Left renal cortex interstitium (tissue), 4 donors: Measurements from ENCODE around the gene KDR. TPM values are rescaled to one million over a fixed set of nuclear protein-coding genes. Genes with fewer than 3 reads are reported as not detected.

ENCODE experiments used
- DNase-seq, 4 donors: peaks; one replicate each; pipeline ENCODE4 v3.0.0-alpha.2; 2013; ENCODE audit warnings: low read depth in 4 of 4, low spot score in 2 of 4, missing footprints in 1 of 4
- polyA plus RNA-seq, 4 donors: library from polyadenylated mRNA; unstranded; fragments of 120-200 nt; gene quantifications; one replicate each; pipeline ENCODE4 v1.2.1, GENCODE V29; 2013; ENCODE audit not compliant: insufficient read length in 4 of 4

The KDR gene
- polyA plus RNA-seq, 4 donors: 48.7 to 63.4 (median 50.6) TPM

DNA sequence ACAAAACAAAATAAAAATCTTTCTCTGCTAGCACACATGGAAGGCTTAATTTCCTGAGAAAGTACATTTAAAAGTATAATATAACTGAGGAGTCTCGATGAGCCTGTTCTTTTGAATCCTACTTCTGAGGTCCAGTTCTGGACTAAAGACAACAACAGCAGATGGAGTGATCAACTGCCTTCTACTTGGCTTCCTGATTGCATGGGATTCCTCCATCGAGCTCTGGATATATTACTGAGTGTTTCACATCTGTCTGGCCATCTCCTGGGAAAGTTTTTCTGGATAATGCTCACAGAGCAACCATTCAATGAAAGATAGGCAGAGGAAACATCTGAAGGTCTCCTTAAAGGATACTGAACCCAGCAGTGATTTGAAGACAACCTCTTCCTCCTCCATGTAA lies 42.6 kb downstream of the KDR start:
- no peak for DNase-seq

DNA sequence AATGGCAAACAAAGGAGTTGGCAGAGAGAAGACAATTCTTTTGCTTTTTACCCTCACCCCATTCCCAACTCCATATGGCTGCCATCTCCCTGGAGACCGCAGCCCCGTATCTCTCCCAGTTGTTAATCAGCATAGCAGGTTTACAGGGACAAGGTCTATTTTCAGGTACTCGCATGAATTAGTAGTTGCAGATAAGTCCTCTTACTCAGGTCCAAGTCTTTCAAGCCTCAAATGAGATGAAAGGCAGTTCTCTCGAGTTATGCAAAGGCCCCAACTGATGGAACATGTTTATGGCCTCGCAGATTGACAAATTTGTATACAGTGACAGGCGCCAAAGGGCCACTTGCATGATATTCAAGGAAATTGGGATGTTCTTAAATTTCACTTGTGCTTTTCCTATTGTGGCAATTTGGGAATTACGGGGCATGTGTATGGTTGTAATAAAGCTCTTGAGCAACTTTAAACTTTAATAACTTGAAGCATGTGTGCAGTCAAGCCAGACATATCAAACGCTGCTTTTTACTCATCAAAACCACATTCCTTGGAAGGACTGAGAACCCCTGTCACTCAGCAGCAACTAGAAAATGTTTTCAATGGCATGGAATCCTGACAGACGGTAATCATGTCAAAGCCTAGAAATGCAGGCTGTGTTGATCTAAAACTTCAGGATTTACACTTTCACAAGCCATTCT lies 45.1 kb downstream of the KDR start:
- DNase-seq: no peak

DNA sequence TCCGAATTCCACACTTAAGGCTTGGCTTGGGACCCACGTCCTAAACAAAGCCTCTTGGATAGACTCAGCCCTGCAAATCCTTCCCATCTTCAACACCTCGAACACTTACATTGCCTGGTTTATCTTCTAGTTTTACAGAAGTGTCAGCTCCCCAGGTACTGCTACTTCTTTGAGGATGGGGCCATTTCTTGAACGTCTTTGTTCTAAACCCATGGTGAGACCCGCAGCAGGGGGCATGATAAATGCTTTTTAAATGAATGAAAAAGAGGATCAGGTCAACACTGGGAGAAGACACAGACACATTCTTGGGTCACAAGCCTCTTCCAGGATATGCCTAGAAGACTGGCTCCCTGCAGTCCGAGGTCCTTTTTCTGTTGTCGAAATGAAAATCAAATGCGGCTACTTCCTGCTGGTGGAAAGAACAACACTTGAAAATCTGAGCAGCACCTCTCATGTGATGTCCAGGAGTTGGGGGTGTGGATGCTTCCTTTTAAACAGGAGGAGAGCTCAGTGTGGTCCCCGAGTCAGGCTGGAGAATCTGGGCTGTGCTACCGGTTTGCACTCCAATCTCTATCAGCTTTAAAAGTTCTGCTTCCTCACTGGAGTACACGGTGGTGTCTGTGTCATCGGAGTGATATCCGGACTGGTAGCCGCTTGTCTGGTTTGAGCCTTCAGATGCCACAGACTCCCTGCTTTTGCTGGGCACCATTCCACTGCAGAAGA lies 45.8 kb downstream of the KDR start:
- DNase-seq: no peak

DNA sequence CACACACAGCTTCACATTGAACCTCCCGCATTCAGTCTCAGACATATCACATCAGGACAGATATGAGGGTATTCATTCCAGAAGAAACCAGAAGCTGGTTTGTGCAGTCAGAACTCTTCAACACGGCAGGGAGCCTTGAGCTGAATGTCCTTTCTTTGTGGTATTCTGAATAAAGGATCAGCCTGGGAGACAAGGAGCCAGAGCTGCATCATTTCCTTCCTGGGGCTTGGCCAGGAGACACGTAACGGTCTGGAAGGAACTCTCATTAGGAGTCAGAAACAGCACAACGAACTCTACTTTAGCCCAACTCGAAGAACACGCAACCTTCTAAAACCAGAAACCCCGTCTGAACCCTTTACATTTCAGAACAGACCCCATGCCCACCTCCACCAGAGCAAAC lies 46.4 kb downstream of the KDR start:
- no peak for DNase-seq

DNA sequence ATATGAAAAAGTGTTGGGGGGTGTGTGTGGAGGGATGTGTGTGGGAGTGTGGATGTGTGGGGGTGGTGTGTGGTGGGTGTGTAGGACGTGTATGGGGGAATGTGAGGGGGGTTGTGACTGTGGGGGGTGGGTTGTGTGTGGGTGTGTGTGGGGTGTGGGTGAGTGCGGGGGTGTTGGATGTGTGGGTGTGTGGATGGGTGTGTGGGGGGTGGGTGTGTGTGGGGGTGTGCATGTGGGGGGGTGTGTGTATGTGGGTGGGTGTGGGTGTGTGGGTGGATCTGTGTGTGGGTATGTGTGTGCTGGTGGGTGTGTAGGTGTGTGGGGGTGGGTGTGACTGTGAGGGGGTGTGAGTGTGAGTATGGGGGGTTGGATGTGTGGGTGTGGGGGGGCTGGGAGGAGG lies 47.8 kb downstream of the KDR start:
- DNase-seq: no peak

DNA sequence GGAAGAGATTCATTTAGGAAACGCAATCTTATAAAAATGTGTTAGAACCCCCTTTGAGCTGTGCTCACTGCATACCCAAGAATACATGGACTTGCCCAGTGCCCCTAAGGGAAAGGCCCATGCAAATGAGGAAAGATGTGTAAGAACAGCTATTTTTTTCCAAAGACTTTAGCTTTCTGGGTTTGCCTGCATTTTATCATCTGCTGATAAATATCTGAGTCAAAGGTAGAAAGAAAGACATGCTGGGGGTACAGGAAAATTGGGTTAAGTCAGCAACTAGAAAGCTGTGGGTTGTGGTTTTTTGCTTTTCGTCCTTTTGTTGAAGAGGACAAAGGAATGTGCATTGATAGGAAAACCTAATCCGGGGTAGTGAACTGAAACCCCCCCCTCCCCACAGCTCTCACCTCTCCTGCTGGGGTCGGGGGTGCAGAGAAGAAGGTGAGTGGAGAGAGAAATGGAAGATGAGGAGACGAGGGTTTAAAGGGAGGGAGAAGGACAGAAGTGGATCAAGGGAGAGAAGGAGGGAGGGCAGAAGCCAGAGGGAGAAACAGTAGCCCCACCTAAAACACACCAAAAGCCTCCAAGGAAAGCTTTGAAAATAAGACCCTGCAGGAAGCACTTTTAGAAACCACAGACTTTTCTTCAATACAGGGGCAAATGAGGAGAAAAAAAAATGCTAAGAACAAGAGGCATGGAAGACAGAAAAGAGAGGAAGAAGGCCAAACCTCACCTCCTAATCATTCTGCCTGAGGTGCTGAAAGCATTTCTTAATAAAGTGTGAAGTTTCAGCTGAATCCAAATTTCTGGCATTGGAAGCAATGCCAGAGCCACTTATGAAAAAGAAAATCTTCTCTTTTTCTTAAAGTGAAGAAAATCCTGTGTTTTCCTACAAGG lies 49.3 kb downstream of the KDR start:
- no peak for DNase-seq

DNA sequence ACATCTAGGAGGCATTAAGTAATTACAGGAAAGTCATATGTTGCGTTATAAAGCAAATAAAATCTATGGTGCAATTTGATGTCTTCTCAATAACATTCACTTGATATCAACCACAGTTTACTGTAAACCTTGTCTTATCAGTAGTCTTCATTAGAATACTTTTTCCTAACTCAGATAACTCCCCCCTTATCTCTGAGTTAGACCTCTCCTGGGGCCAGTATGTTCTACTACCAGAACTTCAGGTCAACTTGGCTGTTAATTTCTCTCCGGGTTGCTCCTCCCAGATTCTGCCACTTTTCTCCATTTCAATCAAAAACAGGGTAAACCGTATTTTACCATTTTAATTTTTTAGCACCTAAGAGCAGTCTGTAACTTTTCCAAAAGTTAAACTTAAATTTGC lies 50.0 kb downstream of the KDR start:
- no peak for DNase-seq

DNA sequence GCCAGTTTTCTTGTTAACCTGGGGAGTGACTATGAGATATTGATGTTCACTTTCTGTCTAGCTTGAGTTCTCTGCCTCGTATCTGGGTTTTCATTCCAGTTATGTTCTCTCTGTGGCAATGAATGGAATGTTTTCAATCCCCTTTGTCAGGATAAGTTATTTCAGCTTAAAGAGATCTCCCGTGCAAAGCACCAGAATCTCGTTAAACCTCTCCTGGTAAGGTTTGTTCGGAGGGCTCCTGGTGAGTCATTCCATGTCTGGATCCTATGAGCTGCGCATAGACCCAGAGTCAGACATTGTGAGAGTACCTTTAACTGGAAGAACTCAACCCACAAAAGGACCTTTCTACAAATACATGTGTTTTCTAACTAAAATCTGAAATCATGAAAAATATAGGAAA lies 51.0 kb downstream of the KDR start:
- no peak for DNase-seq

DNA sequence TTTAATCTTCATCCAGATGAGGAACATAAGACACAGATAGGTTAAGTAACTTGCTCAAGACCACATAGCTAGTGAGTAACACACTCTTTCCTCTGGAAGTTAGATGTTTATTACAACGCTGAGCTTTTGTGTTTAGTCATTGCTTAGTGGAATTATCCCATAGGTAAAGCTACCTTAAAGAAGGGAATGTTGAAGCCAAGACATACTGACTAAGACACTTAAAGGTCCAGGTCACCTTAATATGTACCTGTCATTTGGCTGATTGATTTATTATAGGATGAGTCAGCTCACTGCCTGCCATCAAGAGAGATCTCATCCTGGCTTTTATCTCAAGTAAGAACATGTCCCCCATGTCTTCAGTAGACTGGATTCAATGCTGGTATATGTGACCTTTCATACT lies 53.4 kb downstream of the KDR start:
- no peak for DNase-seq

DNA sequence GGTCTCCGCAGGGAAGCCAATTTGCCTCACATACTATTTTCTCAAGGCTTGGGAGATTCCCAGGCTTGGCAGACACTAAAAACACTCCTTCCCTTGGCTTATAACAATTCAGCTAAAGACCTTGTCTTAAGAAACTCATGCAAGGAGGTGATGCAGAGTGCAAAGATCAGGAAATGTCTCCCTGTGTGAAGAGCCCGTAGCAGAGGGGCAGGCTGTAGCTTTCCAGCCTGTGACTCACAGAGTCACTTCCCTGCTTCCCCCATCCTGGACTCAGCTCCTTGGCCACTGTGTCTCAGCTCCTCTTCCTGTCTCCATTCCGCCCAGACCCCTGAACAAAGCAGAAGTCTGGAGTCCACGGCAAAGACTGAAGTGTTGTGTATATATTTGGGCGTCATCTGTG lies 56.1 kb downstream of the KDR start:
- no peak for DNase-seq

DNA sequence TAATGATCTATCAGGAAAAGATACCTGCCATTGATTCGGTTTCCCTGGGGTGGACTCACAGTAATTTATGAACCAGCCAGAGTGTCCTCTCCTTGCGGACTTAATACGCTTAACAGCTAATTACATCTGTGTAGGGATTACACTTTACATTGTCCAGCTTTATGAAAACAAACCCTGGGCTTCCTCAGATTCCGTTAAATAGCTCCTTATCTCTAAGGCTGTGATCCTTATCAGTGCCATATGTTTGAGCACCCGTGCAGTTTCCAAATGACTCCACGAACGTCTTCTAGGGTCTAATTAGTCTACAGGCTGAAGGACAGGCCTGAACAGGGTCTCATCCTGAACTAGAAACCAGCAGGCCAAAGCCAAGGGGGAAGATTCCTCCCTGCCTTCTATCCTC lies 56.9 kb downstream of the KDR start:
- DNase-seq: no peak

DNA sequence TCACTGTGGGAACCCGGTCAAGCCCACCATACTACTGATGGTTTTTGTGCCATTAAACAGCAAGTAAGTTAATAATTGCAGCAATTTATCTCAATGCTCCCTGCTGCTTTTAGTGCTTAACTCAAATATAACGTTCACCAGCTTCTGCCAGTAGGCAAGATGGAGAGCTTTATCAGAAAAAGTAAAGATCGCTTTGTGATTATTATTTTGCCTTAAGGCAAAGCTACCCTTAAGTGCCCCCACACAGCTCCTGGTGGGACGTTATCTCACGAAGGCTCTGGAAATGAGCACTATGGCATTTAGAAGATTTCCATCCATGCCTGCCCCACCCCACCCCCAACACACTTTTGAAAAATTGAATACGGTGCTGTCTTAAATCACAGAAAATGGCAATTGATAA lies 59.4 kb downstream of the KDR start:
- no peak for DNase-seq

DNA sequence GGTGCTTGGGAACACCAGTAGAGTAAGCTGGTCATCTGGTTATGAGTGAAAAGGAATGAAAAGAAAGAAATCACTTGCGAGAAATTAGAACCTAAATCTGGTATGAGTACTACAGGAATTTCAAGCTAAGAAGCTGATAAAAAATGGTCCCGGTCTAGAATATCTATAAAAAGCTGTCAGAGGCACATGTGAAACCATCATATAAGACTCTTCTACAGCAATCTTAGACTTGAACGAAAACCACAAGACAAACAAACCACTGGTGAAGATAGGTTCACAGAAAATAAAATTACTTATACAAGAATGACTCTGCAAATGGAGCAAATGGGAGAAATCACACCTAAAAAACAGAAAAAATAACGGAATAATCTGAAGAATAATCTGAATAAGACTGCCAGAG lies 69.9 kb downstream of the KDR start:
- DNase-seq: no peak

DNA sequence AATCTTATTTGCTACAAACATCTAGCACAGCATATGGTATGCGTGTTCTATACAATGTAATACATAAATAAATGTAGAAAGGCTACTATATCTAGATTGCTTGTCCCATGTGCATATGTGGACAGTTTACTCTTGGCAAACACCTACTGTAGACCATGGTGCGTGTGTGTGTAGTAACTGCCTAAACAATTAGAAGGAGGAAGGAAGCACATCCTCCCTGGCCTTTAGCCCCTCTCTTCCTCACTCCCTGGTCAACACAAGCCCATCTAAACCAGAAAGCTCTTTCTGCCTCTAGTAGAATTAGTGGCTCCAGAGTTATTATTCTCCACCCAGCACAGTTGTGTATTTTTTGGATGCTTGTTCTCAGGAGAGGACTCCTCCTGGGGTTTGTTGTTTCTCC lies 73.9 kb downstream of the KDR start:
- no peak for DNase-seq

DNA sequence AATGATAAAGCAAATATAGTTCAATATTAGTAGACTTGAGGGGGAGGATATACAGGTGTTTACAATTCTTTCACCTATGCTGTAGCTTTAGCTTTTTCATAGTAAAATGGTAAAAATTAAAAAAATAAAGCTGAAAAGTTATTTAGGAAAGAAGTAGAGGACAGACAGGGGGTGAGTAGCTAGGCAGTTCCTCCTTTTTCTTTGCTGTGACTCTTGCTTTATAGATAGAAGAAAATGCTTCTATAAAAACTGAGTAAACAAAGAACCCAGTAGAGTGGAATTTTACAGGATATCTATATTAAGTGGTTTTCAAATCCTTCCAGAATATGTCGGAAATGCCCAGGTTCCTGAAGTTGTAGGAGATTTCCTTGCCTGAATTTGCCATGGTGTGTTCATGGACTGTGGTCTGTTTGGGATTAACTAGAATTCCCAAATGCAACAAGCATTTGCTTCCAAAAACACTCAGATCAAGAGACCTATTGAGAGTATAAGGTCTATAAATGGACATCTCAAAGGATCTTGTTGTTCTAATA lies 74.9 kb downstream of the KDR start:
- DNase-seq: no peak

DNA sequence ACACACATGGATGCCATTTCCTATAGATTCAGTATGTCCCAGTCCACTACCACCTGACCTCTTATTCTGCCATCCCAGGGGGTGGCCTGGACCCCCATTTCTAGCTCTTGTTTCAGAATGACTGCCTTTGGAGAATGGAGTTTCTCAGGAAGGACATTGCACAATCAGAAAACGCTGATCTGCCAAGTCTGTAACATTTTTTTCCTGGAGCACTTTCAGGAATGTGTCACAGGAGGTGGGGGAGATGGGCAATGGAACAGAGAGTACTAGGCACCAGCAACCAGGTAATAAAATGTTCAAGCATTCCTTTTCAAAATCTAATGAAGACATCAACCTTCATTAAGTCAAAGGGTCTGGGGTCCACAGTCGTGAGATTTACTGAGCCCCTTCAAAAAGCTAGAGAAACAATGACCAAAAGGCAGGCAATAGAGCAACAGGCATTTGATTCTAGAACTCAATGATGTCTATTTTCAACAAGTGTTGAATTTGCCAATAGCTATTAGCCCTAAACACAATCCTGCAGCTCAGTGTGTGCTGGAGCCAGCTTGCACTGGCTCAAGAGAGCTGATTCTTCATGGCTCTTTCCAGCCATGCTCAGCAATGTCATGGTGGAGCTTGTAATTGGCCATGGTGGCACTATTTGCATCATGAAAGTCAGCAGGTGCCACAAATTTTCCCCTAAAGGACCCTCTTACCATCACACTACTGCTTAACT lies 87.1 kb downstream of the KDR start:
- DNase-seq: no peak

DNA sequence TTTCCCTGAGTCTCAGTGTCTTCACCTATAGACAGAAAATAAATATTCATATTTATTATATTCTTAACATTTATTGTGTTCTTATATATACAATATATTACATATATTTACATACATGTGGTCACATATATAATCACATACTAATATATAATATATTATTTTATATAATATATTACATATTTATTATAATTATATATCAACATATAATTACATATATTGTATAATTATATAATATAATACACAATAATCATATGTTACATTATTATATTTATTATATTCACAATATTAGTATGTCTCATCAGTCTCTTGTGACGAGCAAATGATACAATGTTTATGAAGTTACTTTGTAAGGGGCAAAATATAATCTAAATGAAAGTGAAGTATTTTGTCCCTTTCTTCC lies 87.7 kb downstream of the KDR start:
- no peak for DNase-seq

DNA sequence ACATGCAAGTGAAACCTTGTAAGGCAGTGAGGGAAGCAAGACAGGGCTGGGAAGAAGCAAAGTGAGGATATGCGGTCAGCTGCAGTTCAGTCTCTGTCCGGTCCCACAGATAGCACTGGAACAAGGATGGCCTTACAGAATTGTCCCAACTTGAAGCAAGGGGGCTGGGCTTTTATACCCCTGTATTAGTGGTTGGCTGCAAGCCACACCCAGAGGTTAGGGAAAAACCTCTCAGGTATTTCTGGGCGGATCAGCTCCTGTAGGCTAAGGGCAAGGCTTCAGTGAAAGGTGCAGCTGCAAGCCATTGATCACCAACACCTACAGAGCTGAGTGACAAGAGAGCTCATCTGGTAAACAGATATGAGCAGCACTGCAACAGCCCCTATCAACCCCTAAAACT lies 89.0 kb downstream of the KDR start:
- no peak for DNase-seq

DNA sequence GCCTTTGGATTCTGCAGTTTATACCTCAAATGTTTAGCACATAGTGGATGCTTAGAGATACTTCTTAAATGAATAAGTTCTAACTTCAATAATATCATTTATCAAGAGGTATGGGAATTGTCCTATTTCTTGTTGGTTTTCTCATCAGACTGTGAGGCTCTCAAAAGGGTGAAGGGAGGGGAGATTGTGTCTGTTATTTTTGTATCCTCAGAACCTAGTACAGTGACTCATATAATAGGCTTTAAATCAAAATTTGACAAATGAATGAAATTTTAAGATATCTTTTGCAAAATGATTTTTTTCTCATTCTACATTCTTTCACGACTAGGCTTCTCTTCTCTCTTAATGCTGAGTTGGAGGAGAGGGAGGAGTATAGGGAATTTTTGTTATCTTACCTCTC lies 89.5 kb downstream of the KDR start:
- no peak for DNase-seq

DNA sequence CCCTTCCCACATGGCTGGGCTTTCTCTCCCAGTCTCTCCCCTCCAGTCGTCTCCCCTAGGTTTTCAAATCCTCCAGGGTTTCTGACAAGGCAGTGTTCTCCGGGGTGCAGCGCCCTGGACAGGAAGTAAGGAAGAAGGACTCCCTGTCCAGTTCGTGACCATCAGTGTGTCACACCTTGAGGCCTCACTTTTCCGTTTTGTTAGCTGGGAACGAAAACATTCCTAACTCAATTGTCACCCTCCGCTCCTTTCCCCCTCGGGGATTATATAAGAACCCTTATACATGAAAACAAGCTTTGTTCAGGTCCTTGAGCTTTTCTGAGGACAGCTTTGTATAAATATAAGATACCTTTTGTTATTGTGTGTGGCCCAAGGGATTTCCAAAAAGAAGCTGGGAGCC lies 92.1 kb downstream of the KDR start:
- DNase-seq: no peak

DNA sequence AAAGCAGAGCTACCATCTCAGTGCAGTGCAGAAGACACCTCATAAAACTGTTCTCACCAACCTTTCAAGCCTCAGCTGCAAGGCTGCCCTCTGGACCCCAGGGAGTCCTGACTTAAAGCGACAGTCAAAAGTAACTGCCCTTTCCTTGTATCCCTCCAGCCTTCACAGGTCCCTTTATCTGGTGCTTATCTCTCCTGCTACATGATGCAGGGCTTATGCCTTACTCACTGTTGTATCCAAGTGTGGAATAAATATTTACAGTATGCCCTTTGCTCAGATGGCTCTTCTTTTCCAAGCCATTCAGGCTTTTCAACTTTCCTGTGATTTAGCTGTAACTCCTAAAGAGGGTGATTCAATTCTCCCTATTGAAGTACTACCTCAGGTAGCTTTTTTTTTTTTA lies 92.6 kb downstream of the KDR start:
- DNase-seq: no peak
